ENCODE results near the gene ITPR2. TPM values are rescaled to one million over a fixed set of nuclear protein-coding genes. Genes with fewer than 3 reads are reported as not detected.

Gene ITPR2
- total RNA-seq, 1 donor from 2014 or later: 48.1 TPM

GRCh38 chr12:26799741-26800140, 33.3 kb downstream of the ITPR2 start:
- TF ChIP-seq POLR2AphosphoS5 (IDR thresholded peaks at IDR 0.05; ENCODE audit: insufficient read depth in 1 of 2, low read depth in 1 of 2) (no peak), CTCF (IDR thresholded peaks at IDR 0.05) (no peak), POLR2A (IDR thresholded peaks at IDR 0.05) (no peak)
- intact Hi-C loops (cut with DNase I): no loop called here
- Histone ChIP-seq H3K27ac (no peak overlapping the region), H3K4me3 (no peak overlapping the region), H3K27me3 (no peaks in the 10 kb centered on the region), H3K9me3 (no peaks in the 10 kb centered on the region), H3K4me1 (peaks cover 18% of the 10 kb centered on the region), H3K36me3 (no peaks in the 10 kb centered on the region)
- no peak for DNase-seq (ENCODE audit: extremely low spot score in 2 of 2)

DNA sequence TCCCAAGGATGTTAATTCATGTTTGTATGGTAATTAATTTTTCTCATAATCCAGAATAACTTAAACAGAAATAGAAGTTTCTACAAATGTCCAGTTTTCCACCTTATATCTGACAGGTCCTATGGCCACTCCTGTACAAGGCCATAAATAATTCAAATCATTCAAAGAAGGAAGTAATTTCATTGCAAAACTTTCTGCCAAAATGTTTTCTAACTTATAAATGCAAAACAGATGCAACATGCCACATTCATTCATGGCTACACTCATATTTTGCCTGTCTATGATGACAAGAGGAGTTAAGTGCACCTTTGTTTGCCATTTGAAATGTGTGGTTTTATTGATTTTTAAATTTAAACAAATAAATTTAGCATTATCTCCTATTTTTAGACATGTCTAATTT, 34.4 kb downstream of the ITPR2 start:
- Histone ChIP-seq H3K4me1 (peaks cover 18% of the 10 kb centered on the region), H3K4me3 (no peak overlapping the region), H3K9me3 (no peaks in the 10 kb centered on the region), H3K27me3 (no peaks in the 10 kb centered on the region), H3K27ac (no peak overlapping the region), H3K36me3 (no peaks in the 10 kb centered on the region)
- no peak for DNase-seq (ENCODE audit: extremely low spot score in 2 of 2)
- no peak for TF ChIP-seq POLR2A (IDR thresholded peaks at IDR 0.05)
- no peak for TF ChIP-seq POLR2AphosphoS5 (IDR thresholded peaks at IDR 0.05; ENCODE audit: insufficient read depth in 1 of 2, low read depth in 1 of 2)
- TF ChIP-seq CTCF (IDR thresholded peaks at IDR 0.05): no peak
- intact Hi-C loops (cut with DNase I): no loop called here

- Histone ChIP-seq H3K4me1 (peaks cover 18% of the 10 kb centered on the region), H3K36me3 (no peaks in the 10 kb centered on the region), H3K27me3 (no peaks in the 10 kb centered on the region), H3K4me3 (no peak overlapping the region), H3K9me3 (no peaks in the 10 kb centered on the region), H3K27ac (no peak overlapping the region)
- TF ChIP-seq CTCF (IDR thresholded peaks at IDR 0.05) (no peak), POLR2AphosphoS5 (IDR thresholded peaks at IDR 0.05; ENCODE audit: insufficient read depth in 1 of 2, low read depth in 1 of 2) (no peak), POLR2A (IDR thresholded peaks at IDR 0.05) (no peak)
- DNase-seq (ENCODE audit: extremely low spot score in 2 of 2): no peak
- intact Hi-C loops (cut with DNase I): no loop called here
These were observed 35.0 kb downstream of the ITPR2 start for GRCh38 chr12:26798023-26798422.

DNA sequence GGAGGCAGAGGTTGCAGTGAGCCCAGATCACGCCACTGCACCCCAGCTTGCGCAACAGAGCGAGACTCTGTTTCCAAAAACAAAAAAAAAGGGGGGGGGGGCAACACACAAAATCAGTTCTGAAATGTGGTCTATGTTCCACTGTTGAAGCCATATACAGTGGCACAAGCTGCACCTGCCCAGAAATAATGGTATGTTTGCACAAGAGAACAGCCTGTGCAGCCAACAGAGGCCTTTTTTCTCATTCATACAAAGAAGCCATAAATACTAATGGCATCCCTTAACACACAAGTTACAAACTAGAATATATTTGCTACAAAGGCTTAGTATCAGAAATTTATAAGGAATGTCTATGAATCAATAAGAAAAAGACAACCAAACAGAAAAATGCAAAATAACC, 37.1 kb downstream of the ITPR2 start:
- Histone ChIP-seq H3K4me1 (peaks cover 28% of the 10 kb centered on the region), H3K27ac (no peak overlapping the region), H3K4me3 (no peak overlapping the region), H3K9me3 (no peaks in the 10 kb centered on the region), H3K27me3 (no peaks in the 10 kb centered on the region), H3K36me3 (no peaks in the 10 kb centered on the region)
- no peak for DNase-seq (ENCODE audit: extremely low spot score in 2 of 2)
- intact Hi-C loops (cut with DNase I): no loop called here
- no peak for TF ChIP-seq POLR2A (IDR thresholded peaks at IDR 0.05)
- no peak for TF ChIP-seq POLR2AphosphoS5 (IDR thresholded peaks at IDR 0.05; ENCODE audit: insufficient read depth in 1 of 2, low read depth in 1 of 2)
- no peak for TF ChIP-seq CTCF (IDR thresholded peaks at IDR 0.05)

- no peak for TF ChIP-seq CTCF (IDR thresholded peaks at IDR 0.05)
- no peak for DNase-seq (ENCODE audit: extremely low spot score in 2 of 2)
- intact Hi-C loops (cut with DNase I): no loop called here
- Histone ChIP-seq H3K27ac (no peak overlapping the region), H3K4me3 (no peak overlapping the region), H3K36me3 (no peaks in the 10 kb centered on the region), H3K27me3 (no peaks in the 10 kb centered on the region), H3K9me3 (no peaks in the 10 kb centered on the region), H3K4me1 (peaks cover 15% of the 10 kb centered on the region)
These were observed 41.6 kb downstream of the ITPR2 start for GRCh38 chr12:26791301-26791791.
